LoVo (cell line): ENCODE measurements around the gene LCN15.
"Not testable (repeated sequence)": the region's sequence is repeated elsewhere in the genome, so short reads cannot be mapped to it uniquely, and the experiment has no call there.

Experiments
- DNase-seq: peaks from one replicate; pipeline ENCODE4 v3.0.0-alpha.2; 2016; ENCODE audit warnings: low spot score

LCN15 gene

DNA sequence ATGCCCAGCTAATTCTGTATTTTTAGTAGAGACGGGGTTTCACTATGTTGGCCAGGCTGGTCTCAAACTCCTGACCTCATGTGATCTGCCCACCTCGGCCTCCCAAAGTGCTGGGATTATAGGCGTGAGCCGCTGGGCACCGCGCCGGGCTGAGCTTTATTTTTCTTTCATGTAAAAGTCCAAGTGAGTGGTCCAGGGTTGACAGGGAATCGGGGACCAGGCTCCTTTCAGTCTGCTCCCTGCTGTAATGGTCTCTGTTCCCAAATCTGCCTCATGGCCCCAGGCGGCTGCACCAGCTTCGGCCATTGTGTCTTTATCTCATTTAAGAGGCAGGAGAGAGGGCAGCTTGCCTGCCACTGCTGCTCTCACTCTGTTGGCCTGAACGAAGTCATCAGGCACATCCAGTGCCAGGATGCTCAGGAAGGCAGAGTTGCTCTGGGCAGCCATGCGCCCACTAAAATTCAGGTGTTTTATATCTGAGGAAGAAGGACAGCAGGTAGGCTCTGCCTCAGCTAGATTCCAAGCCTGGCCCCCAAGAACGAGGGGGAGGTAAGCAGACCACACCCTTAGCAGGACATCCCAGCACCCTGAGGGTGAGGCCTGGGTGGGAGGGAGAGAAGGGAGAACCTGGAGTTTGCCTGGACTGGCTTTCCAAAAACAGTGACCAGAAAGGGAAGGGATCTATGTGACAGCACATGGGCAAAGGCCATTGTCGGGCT lies 30.1 kb upstream of the LCN15 start:
- DNase-seq, result no peak

DNA sequence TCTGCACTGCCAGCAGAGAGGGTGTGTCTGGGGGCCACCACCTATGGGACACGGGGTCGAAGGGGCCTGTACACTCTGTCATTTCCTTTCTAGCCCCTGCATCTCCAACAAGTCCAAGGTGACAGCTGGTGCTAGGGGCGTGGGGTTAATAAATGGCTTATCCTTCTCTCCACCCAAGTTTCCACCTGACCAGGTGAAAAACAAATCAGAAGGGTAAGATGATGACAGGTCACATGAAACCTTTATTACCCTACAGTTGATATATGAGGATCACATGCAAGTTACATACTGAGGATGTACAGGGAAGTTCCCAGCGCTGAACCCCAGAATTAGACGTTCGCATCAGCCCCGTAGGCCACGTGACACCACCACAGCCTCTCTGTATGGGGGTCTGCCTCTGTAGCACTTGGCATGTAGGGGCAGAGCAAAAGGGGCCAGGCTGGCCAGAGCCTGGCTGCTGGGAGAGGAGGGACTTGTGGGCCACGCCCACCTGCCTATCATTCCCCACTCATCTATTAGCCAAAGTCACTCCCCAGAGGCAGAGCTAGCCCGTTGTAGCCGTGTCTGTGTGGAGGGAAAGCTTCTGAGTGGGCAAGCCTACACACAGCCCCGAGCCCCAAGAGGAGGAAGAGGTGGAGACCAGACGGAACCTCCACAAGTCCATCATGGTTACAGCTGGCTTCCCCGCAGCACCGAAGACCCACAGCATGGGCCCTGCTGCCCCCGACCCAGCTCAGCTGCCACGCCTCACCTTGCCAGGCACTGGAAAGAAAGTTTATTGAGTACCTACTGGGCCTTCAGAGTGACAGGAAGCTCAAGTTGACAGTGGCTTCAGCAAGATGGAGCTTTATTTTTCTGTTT lies 29.0 kb upstream of the LCN15 start:
- DNase-seq, result no peak

- no peak for DNase-seq
Measured at GRCh38 chr9:136792321-136793085, 28.2 kb upstream of the LCN15 start.

GRCh38 chr9:136791516-136792276 lies 27.4 kb upstream of the LCN15 start:
- peak; percentile 79 for DNase-seq

- DNase-seq, result peak; percentile 99
Measured at GRCh38 chr9:136790640-136791515, 26.6 kb upstream of the LCN15 start, which contains the start of gene TMEM141. Gene TMEM141 (plus strand): TSS chr9:136791344. CDS start chr9:136791371, 27 bp downstream.

DNA sequence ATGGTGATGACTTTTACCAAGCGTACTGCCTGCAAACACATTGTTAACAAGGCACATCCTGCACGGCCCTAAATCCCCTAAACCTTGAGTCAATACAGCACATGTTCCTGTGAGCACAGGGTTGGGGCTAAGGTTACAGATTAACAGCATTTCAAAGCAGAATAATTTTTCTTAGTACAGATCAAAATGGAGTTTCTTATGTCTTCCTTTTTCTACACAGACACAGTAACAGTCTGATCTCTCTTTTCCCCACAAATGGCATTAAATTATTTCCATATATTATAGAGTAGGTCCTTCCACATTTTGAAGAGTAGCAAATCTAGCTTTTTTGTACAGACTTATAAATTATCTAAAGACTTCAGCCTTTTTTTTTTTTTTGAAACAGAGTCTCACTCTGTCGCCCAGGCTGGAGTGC lies 25.2 kb upstream of the LCN15 start:
- no peak for DNase-seq

DNA sequence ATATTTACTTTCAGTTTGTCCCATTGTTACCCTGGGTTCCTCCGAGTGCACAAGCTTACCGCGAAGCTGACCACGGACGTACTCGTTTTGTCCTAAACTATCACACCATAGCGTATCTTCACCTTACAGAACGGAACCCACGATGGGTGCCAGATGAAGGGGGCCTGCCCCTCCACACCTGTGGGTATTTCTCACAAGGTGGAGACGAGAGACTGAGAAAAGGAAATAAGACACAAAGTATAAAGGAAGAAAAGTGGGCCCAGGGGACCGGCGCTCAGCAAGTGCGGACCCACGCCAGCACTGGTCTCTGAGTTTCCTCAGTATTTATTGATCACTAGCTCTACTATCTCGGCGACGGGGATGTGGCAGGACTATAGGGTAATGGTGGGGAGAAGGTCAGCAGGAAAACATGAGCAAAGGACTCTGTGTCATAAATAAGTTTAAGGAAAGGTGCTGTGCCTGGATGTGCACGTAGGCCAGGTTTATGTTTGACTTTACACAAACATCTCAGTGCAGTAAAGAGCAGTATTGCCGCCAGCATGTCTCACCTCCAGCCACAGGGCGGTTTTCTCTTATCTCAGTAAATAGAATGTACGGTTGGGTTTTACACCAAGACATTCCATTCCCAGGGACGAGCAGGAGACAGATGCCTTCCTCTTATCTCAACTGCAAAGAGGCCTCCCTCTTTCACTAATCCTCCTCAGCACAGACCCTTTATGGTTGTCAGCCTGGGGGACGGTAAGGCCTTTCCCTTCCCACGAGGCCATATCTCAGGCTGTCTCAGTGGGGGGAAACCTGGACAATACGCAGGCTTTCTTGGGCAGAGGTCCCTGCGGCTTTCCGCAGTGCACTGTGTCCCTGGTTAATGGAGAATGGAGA lies 24.6 kb upstream of the LCN15 start:
- not testable (repeated sequence) for DNase-seq

- peak; percentile 76 for DNase-seq
Measured at GRCh38 chr9:136787690-136788400, 23.5 kb upstream of the LCN15 start.

DNA sequence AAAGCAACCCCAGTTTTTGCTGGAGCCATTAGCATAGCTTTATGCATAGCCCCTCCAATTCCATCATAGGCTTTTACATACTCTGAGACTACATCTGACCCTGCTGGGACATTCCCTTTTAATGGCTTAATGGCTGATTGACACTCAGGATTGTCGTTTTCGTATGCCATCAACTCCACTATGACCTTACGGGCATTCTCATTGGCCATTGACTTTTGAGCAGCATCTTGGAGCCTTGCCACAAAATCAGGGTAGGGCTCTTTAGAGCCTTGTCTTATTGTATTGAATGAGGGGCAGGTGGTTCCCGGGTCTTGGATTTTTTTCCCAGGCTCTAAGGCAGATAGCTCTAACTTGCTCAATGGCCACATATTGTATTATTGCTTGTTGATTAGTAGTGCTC lies 22.7 kb upstream of the LCN15 start:
- not testable (repeated sequence) for DNase-seq

DNA sequence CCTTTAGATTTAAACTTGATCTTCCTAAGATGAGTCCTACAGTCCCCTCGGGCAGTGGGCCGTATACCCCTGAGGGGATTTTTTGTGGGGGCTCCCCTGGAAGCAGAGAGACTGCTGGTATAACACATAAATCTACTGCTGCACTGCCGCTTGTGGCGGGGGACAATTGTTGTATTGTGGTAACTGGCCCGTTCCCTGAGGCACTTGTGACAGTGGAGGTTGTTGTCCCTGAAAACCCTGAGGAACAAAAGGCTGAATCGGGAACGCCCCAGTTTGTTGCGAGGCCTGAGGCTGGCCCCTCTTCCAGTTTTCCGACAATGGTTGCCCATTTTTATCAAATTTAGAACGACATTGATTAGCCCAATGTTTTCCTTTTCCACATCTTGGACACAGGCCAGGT lies 22.1 kb upstream of the LCN15 start:
- DNase-seq, result no peak

DNA sequence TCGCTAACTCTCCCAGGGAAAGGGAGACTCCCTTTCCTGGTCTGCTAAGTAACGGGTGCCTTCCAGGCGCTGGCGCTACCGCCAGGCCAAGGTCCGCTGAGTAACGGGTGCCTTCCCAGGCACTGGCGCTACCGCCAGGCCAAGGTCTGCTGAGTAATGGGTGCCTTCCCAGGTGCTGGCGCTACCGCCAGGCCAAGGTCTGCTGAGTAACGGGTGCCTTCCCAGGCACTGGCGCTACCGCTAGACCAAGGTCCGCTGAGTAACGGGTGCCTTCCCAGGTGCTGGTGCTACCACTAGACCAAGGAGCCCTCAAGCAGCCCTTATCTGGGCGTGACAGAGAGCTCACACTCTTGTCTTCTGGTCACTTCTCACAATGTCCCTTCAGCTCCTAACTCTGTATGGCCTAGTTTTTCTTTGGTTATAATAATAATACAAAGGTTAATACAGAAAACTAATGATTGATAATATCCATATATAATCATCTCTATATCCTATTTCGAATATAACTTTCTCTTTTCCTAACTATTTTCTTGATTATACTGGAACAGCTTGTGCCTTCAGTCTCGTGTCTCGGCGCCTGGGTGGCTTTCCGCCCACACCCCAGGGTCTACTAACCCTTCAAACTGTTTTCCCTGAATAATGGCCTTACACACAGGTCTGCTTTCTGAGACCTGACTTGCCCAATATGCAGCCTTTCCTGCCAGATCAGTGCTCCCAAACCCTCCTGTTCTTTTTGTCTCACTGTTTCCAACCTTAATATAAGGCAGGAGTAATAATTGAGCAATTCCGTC lies 21.4 kb upstream of the LCN15 start:
- DNase-seq, result not testable (repeated sequence)

DNA sequence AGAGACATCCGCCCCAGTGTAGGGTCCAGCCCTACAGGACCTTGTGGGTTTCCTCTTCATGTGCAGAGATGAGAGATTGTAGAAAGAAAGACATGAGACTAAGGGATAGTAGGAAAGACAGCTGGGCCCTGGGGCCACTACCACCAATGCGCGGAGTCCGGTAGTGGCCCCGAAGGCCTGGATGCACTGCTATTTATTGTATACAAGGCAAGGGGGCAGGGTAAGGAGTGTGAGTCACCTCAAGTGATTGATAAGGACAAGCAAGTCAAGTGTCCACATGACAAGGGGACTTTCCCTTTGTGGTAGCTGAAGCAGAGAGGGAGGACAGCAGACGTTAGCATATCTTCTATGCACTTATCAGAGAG lies 20.7 kb upstream of the LCN15 start:
- DNase-seq, result no peak

GRCh38 chr9:136784249-136784996 lies 20.1 kb upstream of the LCN15 start:
- DNase-seq, result peak; percentile 28

DNA sequence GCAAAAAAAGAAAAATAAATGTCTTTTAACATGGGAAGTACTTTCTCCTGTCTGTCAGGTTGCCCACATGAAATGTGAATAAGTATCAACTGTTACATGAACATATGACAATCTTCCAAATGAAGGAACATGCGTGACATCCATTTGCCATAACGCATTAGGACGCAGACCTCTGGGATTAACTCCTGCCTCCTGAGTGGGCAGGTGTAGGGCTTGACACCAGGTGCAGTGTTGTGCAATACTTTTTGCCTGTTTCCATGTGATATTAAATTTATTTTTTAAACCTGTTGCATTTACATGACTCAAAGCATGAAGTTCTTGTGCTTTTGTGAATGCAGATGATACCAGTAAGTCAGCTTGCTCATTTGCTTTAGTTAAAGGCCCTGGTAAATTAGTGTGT lies 18.1 kb upstream of the LCN15 start:
- DNase-seq, result no peak

DNA sequence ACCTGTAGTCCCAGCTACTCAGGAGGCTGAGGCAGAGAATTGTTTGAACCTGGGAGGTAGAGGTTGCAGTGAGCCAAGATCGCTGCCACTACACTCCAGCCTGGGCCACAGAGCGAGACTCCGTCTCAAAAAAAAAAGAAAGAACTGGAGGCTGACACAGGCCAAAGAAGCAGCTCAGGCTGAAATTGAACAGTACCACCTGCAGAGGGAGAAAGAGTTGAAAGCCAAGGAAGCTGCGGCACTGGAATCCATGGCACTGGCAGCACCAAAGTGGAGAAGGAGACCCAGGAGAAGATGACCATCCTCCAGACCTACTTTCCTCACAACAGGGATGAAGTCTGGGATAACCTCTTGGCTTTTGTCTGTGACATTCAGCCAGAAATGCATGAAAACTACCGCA lies 15.5 kb upstream of the LCN15 start:
- no peak for DNase-seq

- no peak for DNase-seq
Measured at GRCh38 chr9:136777359-136777758, 13.0 kb upstream of the LCN15 start.

DNA sequence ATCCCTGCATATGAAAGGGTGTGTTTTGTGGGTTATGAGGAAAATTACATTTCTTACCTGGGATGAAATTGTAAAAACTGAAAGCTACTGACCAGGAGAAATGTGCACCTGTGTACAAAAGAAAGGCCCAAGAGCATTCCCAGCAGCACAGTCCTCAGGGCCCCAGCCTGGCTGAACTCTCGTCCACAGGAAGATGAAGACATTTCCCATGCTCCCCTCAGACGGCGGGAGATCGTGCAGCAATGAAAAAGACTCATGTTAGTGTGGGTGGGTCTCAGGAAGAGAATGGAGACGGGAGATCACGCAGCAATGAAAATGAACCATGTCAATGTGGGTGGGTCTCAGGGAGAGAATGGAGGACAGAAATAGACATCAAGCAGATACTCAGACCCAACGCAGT lies 12.6 kb upstream of the LCN15 start:
- no peak for DNase-seq

GRCh38 chr9:136775191-136775590 lies 10.9 kb upstream of the LCN15 start:
- no peak for DNase-seq
